K562 (cell line): ENCODE measurements around the gene IL1RAPL2. TPM values are rescaled to one million over a fixed set of nuclear protein-coding genes. Genes with fewer than 3 reads are reported as not detected.

Experiments used
- ATAC-seq: fragments of 200-7000 bp; cut with Tn5 transposase; 3 replicates; pipeline ENCODE4 v1.9.1; 2020; ENCODE audit warnings: moderate library complexity
- BruUV-seq: library from RNA; stranded (reverse); fragments of 400-500 nt; replicated peaks from 2 replicates; lab custom pipeline; 2021; lab: Mats Ljungman, UMichigan
- CTCF ChIA-PET: fragments of 300-600 bp; formaldehyde crosslinking; extraction: SDS; loops from one replicate; lab custom pipeline; 2021; ENCODE audit warnings: low intra/inter-chr PET ratio; lab: Yijun Ruan, JAX
- POLR2A ChIA-PET: fragments of 300-600, 350-650 bp; sonication (Branson Sonifier 250); formaldehyde crosslinking; extraction: SDS; loops from one replicate; lab custom pipeline; 2021; ENCODE audit warnings: antibody characterized with exemption, inconsistent platforms; lab: Yijun Ruan, JAX
- DNase-seq, 4 experiments: peaks; one replicate each; pipeline versions ENCODE4 v3.0.0 to v3.0.0-alpha.2; 2011 to 2018; ENCODE audit warnings: low spot score in 3 of 4, mixed read lengths in 3 of 4; ENCODE audit errors: extremely low read depth in 1 of 4
- FAIRE-seq: peaks from 2 replicates; lab custom pipeline; 2011; peaks lifted over from hg19 to GRCh38; lab: Jason Lieb, UNC
- H2AFZ ChIP-seq: 2 replicates; pipeline ENCODE4 v1.6.0; 2011; ENCODE audit warnings: low read depth, low read length, control low read depth, inconsistent platforms
- H3K27ac ChIP-seq: fragments of 200-600 bp; 3 replicates; pipeline ENCODE4 v1.8.0; 2011; ENCODE audit warnings: low read depth, mild to moderate bottlenecking, control low read depth, inconsistent platforms, low read length, moderate library complexity, mixed read lengths; ENCODE audit errors: extremely low read depth
- H3K27me3 ChIP-seq, 2 experiments: fragments of 300-600 bp in 1 of 2; 2 replicates in 1 of 2; 3 replicates in 1 of 2; pipeline versions ENCODE4 v1.6.0 to v1.8.0; 2011; ENCODE audit warnings: inconsistent platforms in 2 of 2, low read length in 2 of 2, mild to moderate bottlenecking in 1 of 2, mixed read lengths in 1 of 2, moderate library complexity in 1 of 2; ENCODE audit not compliant: control insufficient read depth in 2 of 2, insufficient read depth in 2 of 2
- H3K36me3 ChIP-seq: fragments of 300-600 bp; 3 replicates; pipeline ENCODE4 v1.8.0; 2011; ENCODE audit warnings: mild to moderate bottlenecking, low read length, inconsistent platforms; ENCODE audit not compliant: control insufficient read depth, insufficient read depth
- H3K4me1 ChIP-seq, 2 experiments: fragments of 200-600 bp in 1 of 2; replicated peaks in 1 of 2; 2 replicates in 1 of 2; 3 replicates in 1 of 2; pipeline versions ENCODE4 v1.5.1 to v1.8.0; 2011; ENCODE audit warnings: inconsistent platforms in 2 of 2, low read length in 2 of 2, mild to moderate bottlenecking in 1 of 2, mixed read lengths in 1 of 2, moderate library complexity in 1 of 2; ENCODE audit not compliant: control insufficient read depth in 2 of 2, insufficient read depth in 2 of 2
- H3K4me2 ChIP-seq: 2 replicates; pipeline ENCODE4 v1.6.1; 2011; ENCODE audit warnings: low read length, control low read depth, inconsistent platforms, mixed read lengths; ENCODE audit not compliant: insufficient read depth
- H3K4me3 ChIP-seq: fragments of 200-600 bp; sonication (generic), shearing (Covaris generic); 2 replicates; pipeline ENCODE4 v1.5.1; 2016; ENCODE audit warnings: control low read depth, inconsistent platforms
- H3K79me2 ChIP-seq: fragments of 200-600 bp; 3 replicates; pipeline ENCODE4 v1.8.0; 2011; ENCODE audit warnings: low read length, inconsistent platforms; ENCODE audit not compliant: control insufficient read depth, insufficient read depth
- H3K9ac ChIP-seq, 2 experiments: 2 replicates each; pipeline versions ENCODE4 v1.6.0 to v1.6.1; 2011; ENCODE audit warnings: low read depth in 2 of 2, low read length in 2 of 2, control low read depth in 1 of 2, inconsistent platforms in 1 of 2, mild to moderate bottlenecking in 1 of 2, mixed read lengths in 1 of 2; ENCODE audit not compliant: insufficient read depth in 1 of 2
- H3K9me1 ChIP-seq: one replicate; pipeline ENCODE4 v1.6.0; 2011; ENCODE audit warnings: inconsistent platforms, mild to moderate bottlenecking, low read length, moderate library complexity; ENCODE audit not compliant: control insufficient read depth, insufficient read depth
- H3K9me3 ChIP-seq: replicated peaks from 2 replicates; pipeline ENCODE4 v1.5.1; 2011; ENCODE audit warnings: low read depth, low read length, inconsistent platforms; ENCODE audit not compliant: control insufficient read depth, insufficient read depth
- H4K20me1 ChIP-seq: replicated peaks from 2 replicates; pipeline ENCODE4 v1.6.1; 2011; ENCODE audit warnings: low read length, inconsistent platforms, mixed read lengths; ENCODE audit not compliant: control insufficient read depth, insufficient read depth
- BMI1 ChIP-seq: fragments of 150-350 bp; IDR thresholded peaks from 2 replicates; pipeline ENCODE4 v1.6.1; 2014; ENCODE audit warnings: low read length
- E2F6 ChIP-seq, 2 experiments: IDR thresholded peaks; 2 replicates each; pipeline ENCODE4 v1.6.1; 2011; ENCODE audit warnings: borderline replicate concordance in 1 of 2, control low read depth in 1 of 2, low read depth in 1 of 2, low read length in 1 of 2, mild to moderate bottlenecking in 1 of 2, mixed read lengths in 1 of 2, moderate library complexity in 1 of 2; ENCODE audit not compliant: insufficient read depth in 1 of 2, insufficient read length in 1 of 2, poor library complexity in 1 of 2, severe bottlenecking in 1 of 2; ENCODE audit errors: extremely low read depth in 1 of 2
- ELF4 ChIP-seq: fragments of 450-650 bp; formaldehyde crosslinking; IDR thresholded peaks from 2 replicates; pipeline ENCODE4 v1.4.0; 2022; ENCODE audit warnings: missing genetic modification characterization
- ELK1 ChIP-seq: sonication (generic); formaldehyde crosslinking; IDR thresholded peaks from 2 replicates; pipeline ENCODE4 v1.8.1; 2022; ENCODE audit warnings: missing genetic modification reagents
- EWSR1 ChIP-seq: fragments of 450-650 bp; IDR thresholded peaks from 2 replicates; pipeline ENCODE4 v1.6.1; 2018; ENCODE audit warnings: borderline replicate concordance, mild to moderate bottlenecking, low read depth, moderate library complexity; ENCODE audit not compliant: partially characterized antibody
- HLTF ChIP-seq: fragments of 450-650 bp; IDR thresholded peaks from 2 replicates; pipeline ENCODE4 v1.6.1; 2016
- ILF3 ChIP-seq: fragments of 450-650 bp; IDR thresholded peaks from 2 replicates; pipeline ENCODE4 v1.6.1; 2018; ENCODE audit warnings: antibody characterized with exemption, mild to moderate bottlenecking, moderate library complexity, borderline replicate concordance
- KAT8 ChIP-seq: fragments of 450-650 bp; IDR thresholded peaks from 2 replicates; pipeline ENCODE4 v1.6.1; 2016; ENCODE audit warnings: low read depth, mild to moderate bottlenecking
- MBD2 ChIP-seq: sonication (generic); IDR thresholded peaks from 2 replicates; pipeline ENCODE4 v1.6.1; 2016; ENCODE audit warnings: low read depth, borderline replicate concordance
- MYBL2 ChIP-seq, 2 experiments: fragments of 450-650 bp in 1 of 2; sonication (generic) in 1 of 2; formaldehyde crosslinking in 1 of 2; IDR thresholded peaks; 2 replicates each; pipeline versions ENCODE4 v1.6.1 to v1.8.1; 2017 to 2022; ENCODE audit warnings: borderline replicate concordance in 1 of 2, inconsistent platforms in 1 of 2, low read depth in 1 of 2, mild to moderate bottlenecking in 1 of 2, missing genetic modification reagents in 1 of 2, moderate library complexity in 1 of 2
- POLR2A ChIP-seq: fragments of 450-650 bp; conservative IDR thresholded peaks from 2 replicates; pipeline ENCODE4 v1.6.1; 2016
- SMAD1 ChIP-seq: fragments of 150-350 bp; IDR thresholded peaks from 2 replicates; pipeline ENCODE4 v1.6.1; 2014; ENCODE audit warnings: low read length, low read depth; ENCODE audit not compliant: partially characterized antibody
- TAF15 ChIP-seq: fragments of 200-400 bp; formaldehyde crosslinking; IDR thresholded peaks from 2 replicates; pipeline ENCODE4 v1.6.1; 2017; ENCODE audit warnings: mild to moderate bottlenecking, low read depth, low read length, moderate library complexity
- ZC3H11A ChIP-seq: IDR thresholded peaks from 2 replicates; pipeline ENCODE4 v1.6.1; 2012; ENCODE audit warnings: low read depth, low read length, improper control_type of control experiment
- ZNF830 ChIP-seq: fragments of 250-450 bp; sonication (Bioruptor Pico); IDR thresholded peaks from 2 replicates; pipeline ENCODE4 v1.5.0; 2021; ENCODE audit warnings: mild to moderate bottlenecking
- WGBS: fragments of 100-300 bp; shearing (Covaris generic); methylation state at CpG from one replicate; pipeline ENCODE4 v1.1.6; 2016; ENCODE audit warnings: low coverage, mixed read lengths; ENCODE audit not compliant: insufficient coverage; ENCODE audit errors: missing lambda C conversion rate; 5-methylcytosine and 5-hydroxymethylcytosine counted together
- in situ Hi-C: fragments of 300-500 bp; cut with MboI; formaldehyde crosslinking; loops from 4 replicates; pipeline ENCODE4 v1.15.0; 2018; ENCODE audit warnings: inconsistent platforms, mixed read lengths
- intact Hi-C: fragments of 100-400 bp; cut with micrococcal nuclease; formaldehyde crosslinking; loops from 2 replicates; pipeline ENCODE4 v1.14.2; 2022
- polyA plus RNA-seq, 8 experiments: library from polyadenylated mRNA; depleted of rRNA in 4 of 8; stranded (reverse) in 5 of 8; unstranded in 3 of 8; fragments of >200 nt; fragmentation: Nextera tagmentation in 2 of 8; fragmentation: Illumina TruSeq in 1 of 8; extraction: Ambion mirVana in 2 of 8; extraction: Trizol in 1 of 8; gene quantifications; 2 replicates each; pipeline versions ENCODE4 v1.2.1 to v1.2.3, GENCODE V29; 2011 to 2014; ENCODE audit warnings: inconsistent platforms in 1 of 8, missing spikeins in 1 of 8
- total RNA-seq, 7 experiments: library from RNA; depleted of rRNA in 6 of 7; stranded (reverse); fragments of >200 nt in 6 of 7; fragmentation: Illumina TruSeq in 2 of 7; extraction: Trizol in 2 of 7; gene quantifications; 2 replicates each; pipeline versions ENCODE4 v1.2.1 to v1.2.3, GENCODE V29; 2011 to 2021; ENCODE audit warnings: low replicate concordance in 1 of 7

IL1RAPL2 gene
- total and polyA plus RNA-seq, 9 of the 15 experiments (the other 6 are each of a cell fraction or from before 2014, with no cell fraction given): not detected

DNA sequence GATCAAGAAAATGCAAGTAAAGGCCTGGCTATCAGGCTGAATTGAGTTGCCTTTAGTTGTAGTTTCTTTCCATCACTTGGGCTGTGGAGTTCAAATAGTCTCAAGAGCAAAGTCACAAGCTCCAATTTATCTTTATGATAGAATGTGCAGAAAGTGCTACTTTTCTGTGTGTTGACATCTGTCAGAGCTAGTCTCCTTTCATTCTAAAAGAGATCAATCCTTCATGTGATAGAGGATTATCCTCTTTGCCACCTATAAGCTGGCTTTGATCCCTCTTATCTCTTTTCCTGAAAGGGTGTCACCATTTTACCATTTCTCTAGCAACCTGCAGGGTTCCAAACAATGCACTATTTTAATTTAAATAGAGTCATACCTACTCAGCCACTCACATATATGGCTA is 429.5 kb downstream of the IL1RAPL2 start:
- ChIA-PET POLR2A (no interaction called here), CTCF (no interaction called here)
- H3K9ac ChIP-seq: no peak overlapping the region
- H3K79me2 ChIP-seq: no peaks in the 10 kb centered on the region
- FAIRE-seq (no peak), DNase-seq (no peak), ATAC-seq (no peak)
- no peak for TF ChIP-seq TAF15
- no peak for TF ChIP-seq E2F6 (IDR thresholded peaks at IDR 0.05; ENCODE audit: borderline replicate concordance in 1 of 2, extremely low read depth in 1 of 2, insufficient read depth in 1 of 2, insufficient read length in 1 of 2, low read depth in 1 of 2, low read length in 1 of 2, poor library complexity in 1 of 2, severe bottlenecking in 1 of 2)
- no peak for TF ChIP-seq MBD2
- intact Hi-C loops (no loop called here), in situ Hi-C loops (no loop called here)
- no peaks in the 10 kb centered on the region for H3K4me1 ChIP-seq
- H4K20me1 ChIP-seq: no peaks in the 10 kb centered on the region
- no peaks in the 10 kb centered on the region for H3K27me3 ChIP-seq
- H3K9me3 ChIP-seq: no peaks in the 10 kb centered on the region
- no peaks in the 10 kb centered on the region for H3K9me1 ChIP-seq
- no peaks in the 10 kb centered on the region for H3K36me3 ChIP-seq
- H3K4me3 ChIP-seq: no peak overlapping the region
- no TSS peak for BruUV-seq
- H3K27ac ChIP-seq: no peak overlapping the region
- H2AFZ ChIP-seq: no peak overlapping the region
- no peak overlapping the region for H3K4me2 ChIP-seq

DNA sequence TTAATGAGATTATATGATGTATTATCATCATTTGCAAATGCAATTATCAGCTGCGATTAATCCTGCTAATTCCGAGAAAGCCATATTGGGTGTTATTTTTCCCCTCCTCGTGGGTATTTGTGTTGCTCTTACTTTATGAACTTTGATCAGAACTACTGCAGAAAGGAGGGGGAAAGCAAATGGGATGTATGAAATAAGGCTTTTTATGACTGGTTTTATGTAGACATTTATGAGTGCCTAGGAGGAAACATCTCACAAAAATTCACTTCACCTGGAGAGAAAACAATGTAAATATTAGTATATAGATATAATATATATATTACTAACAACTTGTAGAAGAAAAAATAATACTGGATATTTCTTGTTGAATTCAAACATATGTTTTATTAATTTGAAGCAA is 440.1 kb downstream of the IL1RAPL2 start:
- ChIA-PET POLR2A (no interaction called here), CTCF (no interaction called here)
- DNase-seq (no peak), ATAC-seq (no peak), FAIRE-seq (no peak)
- Histone ChIP-seq H3K9me1 (no peaks in the 10 kb centered on the region), H3K4me2 (no peak overlapping the region), H3K36me3 (no peaks in the 10 kb centered on the region), H3K9me3 (no peaks in the 10 kb centered on the region), H3K27ac (no peak overlapping the region), H3K4me3 (no peak overlapping the region), H2AFZ (no peak overlapping the region), H3K27me3 (no peaks in the 10 kb centered on the region), H4K20me1 (no peaks in the 10 kb centered on the region), H3K9ac (no peak overlapping the region), H3K79me2 (no peaks in the 10 kb centered on the region), H3K4me1 (no peaks in the 10 kb centered on the region)
- intact Hi-C loops (no loop called here), in situ Hi-C loops (no loop called here)
- no TSS peak for BruUV-seq
- WGBS: 0% methylated on average over 1 of the region's 3 CpGs
- no peak for TF ChIP-seq BMI1
- no peak for TF ChIP-seq EWSR1
- no peak for TF ChIP-seq ZNF830 (CRISPR knock-in tag)
- no peak for TF ChIP-seq ELF4 (CRISPR knock-in tag)
- TF ChIP-seq ELK1 (CRISPR knock-in tag): no peak
- TF ChIP-seq MYBL2 (IDR thresholded peaks at IDR 0.05; ENCODE audit: low read depth): no peak
- TF ChIP-seq MYBL2 (CRISPR knock-in tag; IDR thresholded peaks at IDR 0.05; ENCODE audit: borderline replicate concordance): no peak
- no peak for TF ChIP-seq SMAD1
- no peak for TF ChIP-seq HLTF
- no peak for TF ChIP-seq ZC3H11A
- TF ChIP-seq KAT8: no peak
- TF ChIP-seq POLR2A: no peak
- TF ChIP-seq ILF3: no peak
